Uterus (tissue), 2 donors: ENCODE results near the gene CAPN15.

Experiments
- CTCF ChIP-seq, 4 experiments: fragments of 200-600 bp in 2 of 4; fragments of 450-650 bp in 2 of 4; sonication (generic) in 2 of 4; IDR thresholded peaks; one replicate each; pipeline ENCODE4 v1.5.1; 2016 to 2019; ENCODE audit warnings: antibody characterized with exemption in 4 of 4, mild to moderate bottlenecking in 2 of 4, moderate library complexity in 1 of 4
- POLR2A ChIP-seq, 2 donors: fragments of 450-650 bp; IDR thresholded peaks; one replicate each; pipeline ENCODE4 v1.6.1; 2016; ENCODE audit warnings: antibody characterized with exemption in 2 of 2, mild to moderate bottlenecking in 1 of 2, moderate library complexity in 1 of 2

- no peak for TF ChIP-seq POLR2A (IDR thresholded peaks at IDR 0.05)
- no peak for TF ChIP-seq CTCF (IDR thresholded peaks at IDR 0.05)
These were observed 10.2 kb downstream of the CAPN15 start for GRCh38 chr16:537415-538335.
